Central memory CD8-positive, alpha-beta T cell (primary cell): ENCODE measurements around the gene REL.
"Not testable (repeated sequence)": the region's sequence is repeated elsewhere in the genome, so short reads cannot be mapped to it uniquely, and the experiment has no call there.

Source experiments
- ATAC-seq: fragments of 150-1000 bp; cut with Tn5 transposase; replicated peaks from 2 replicates; pipeline ENCODE4 v1.10.0; 2022; ENCODE audit warnings: mild to moderate bottlenecking, moderate FRiP score, moderate number of reproducible peaks; ENCODE audit not compliant: poor library complexity, severe bottlenecking; ENCODE audit errors: extremely low read depth
- DNase-seq, 2 donors: peaks; one replicate each; pipeline ENCODE4 v3.0.0; 2021; ENCODE audit warnings: low spot score in 2 of 2
- H3K27ac Mint-ChIP-seq: one replicate; pipeline ENCODE4 v1.8.0; 2022; ENCODE audit warnings: low read depth, mild to moderate bottlenecking, moderate library complexity, mixed read lengths
- H3K27me3 Mint-ChIP-seq: one replicate; pipeline ENCODE4 v1.8.0; 2022; ENCODE audit warnings: mixed read lengths
- H3K36me3 Mint-ChIP-seq: one replicate; pipeline ENCODE4 v1.8.0; 2022; ENCODE audit warnings: mild to moderate bottlenecking, moderate library complexity, mixed read lengths; ENCODE audit not compliant: insufficient read depth
- H3K4me1 Mint-ChIP-seq: one replicate; pipeline ENCODE4 v1.8.0; 2022; ENCODE audit warnings: mixed read lengths
- H3K4me3 Mint-ChIP-seq: one replicate; pipeline ENCODE4 v1.8.0; 2022; ENCODE audit warnings: mild to moderate bottlenecking, moderate library complexity, mixed read lengths
- H3K9me3 Mint-ChIP-seq: one replicate; pipeline ENCODE4 v1.8.0; 2022; ENCODE audit warnings: mixed read lengths

The REL gene

GRCh38 chr2:60852282-60852860 is 29.0 kb upstream of the REL start:
- no peaks in the 10 kb centered on the region for H3K9me3 Mint-ChIP-seq
- no peaks in the 10 kb centered on the region for H3K27me3 Mint-ChIP-seq
- H3K4me1 Mint-ChIP-seq, result no peaks in the 10 kb centered on the region
- no peak for DNase-seq
- no peak overlapping the region for H3K27ac Mint-ChIP-seq
- H3K4me3 Mint-ChIP-seq, result no peak overlapping the region
- H3K36me3 Mint-ChIP-seq, result no peaks in the 10 kb centered on the region
- no peak for ATAC-seq

GRCh38 chr2:60853531-60853930 is 27.8 kb upstream of the REL start:
- Mint-ChIP-seq H3K4me3 (no peak overlapping the region), H3K36me3 (no peaks in the 10 kb centered on the region), H3K4me1 (no peaks in the 10 kb centered on the region), H3K9me3 (no peaks in the 10 kb centered on the region), H3K27ac (no peak overlapping the region), H3K27me3 (no peaks in the 10 kb centered on the region)
- DNase-seq, result no peak
- no peak for ATAC-seq

- H3K36me3 Mint-ChIP-seq, result no peaks in the 10 kb centered on the region
- DNase-seq, result no peak
- no peak for ATAC-seq
Measured at GRCh38 chr2:60855989-60856669, 25.2 kb upstream of the REL start.

GRCh38 chr2:60857056-60857455 is 24.3 kb upstream of the REL start:
- Mint-ChIP-seq H3K27ac (no peak overlapping the region), H3K4me1 (no peaks in the 10 kb centered on the region)

More at GRCh38 chr2:60855989-60856669, 25.2 kb upstream of the REL start:
- Mint-ChIP-seq H3K9me3 (no peaks in the 10 kb centered on the region), H3K4me3 (no peak overlapping the region), H3K27ac (no peak overlapping the region), H3K27me3 (no peaks in the 10 kb centered on the region), H3K4me1 (no peaks in the 10 kb centered on the region)

GRCh38 chr2:60858897-60859311 is 22.5 kb upstream of the REL start:
- H3K9me3 Mint-ChIP-seq, result no peaks in the 10 kb centered on the region
- no peaks in the 10 kb centered on the region for H3K36me3 Mint-ChIP-seq
- no peak overlapping the region for H3K4me3 Mint-ChIP-seq
- peaks cover 10% of the 10 kb centered on the region for H3K27me3 Mint-ChIP-seq
- no peak overlapping the region for H3K27ac Mint-ChIP-seq
- DNase-seq (no peak), ATAC-seq (no peak)
- no peaks in the 10 kb centered on the region for H3K4me1 Mint-ChIP-seq

More at GRCh38 chr2:60857056-60857455, 24.3 kb upstream of the REL start:
- DNase-seq (no peak), ATAC-seq (no peak)
- peaks cover 7% of the 10 kb centered on the region for H3K27me3 Mint-ChIP-seq
- no peaks in the 10 kb centered on the region for H3K36me3 Mint-ChIP-seq
- no peak overlapping the region for H3K4me3 Mint-ChIP-seq
- H3K9me3 Mint-ChIP-seq, result no peaks in the 10 kb centered on the region

- DNase-seq (no peak), ATAC-seq (no peak)
- H3K9me3 Mint-ChIP-seq, result peaks cover under 1% of the 10 kb centered on the region
- H3K4me1 Mint-ChIP-seq, result peaks cover under 1% of the 10 kb centered on the region
- no peak overlapping the region for H3K27ac Mint-ChIP-seq
- no peaks in the 10 kb centered on the region for H3K36me3 Mint-ChIP-seq
- H3K4me3 Mint-ChIP-seq, result no peak overlapping the region
- peaks cover 10% of the 10 kb centered on the region for H3K27me3 Mint-ChIP-seq
Measured at GRCh38 chr2:60861736-60862135, 19.6 kb upstream of the REL start.

GRCh38 chr2:60862642-60863041 is 18.7 kb upstream of the REL start:
- peaks cover 10% of the 10 kb centered on the region for H3K27me3 Mint-ChIP-seq
- ATAC-seq (no peak), DNase-seq (no peak)
- H3K4me3 Mint-ChIP-seq, result no peak overlapping the region
- no peaks in the 10 kb centered on the region for H3K36me3 Mint-ChIP-seq
- H3K9me3 Mint-ChIP-seq, result peaks cover 9% of the 10 kb centered on the region
- peaks cover 10% of the 10 kb centered on the region for H3K4me1 Mint-ChIP-seq
- no peak overlapping the region for H3K27ac Mint-ChIP-seq

GRCh38 chr2:60865361-60865760 is 16.0 kb upstream of the REL start:
- H3K9me3 Mint-ChIP-seq, result peaks cover 13% of the 10 kb centered on the region
- ATAC-seq, DNase-seq, H3K4me3 Mint-ChIP-seq, H3K36me3 Mint-ChIP-seq, H3K27me3 Mint-ChIP-seq, H3K27ac Mint-ChIP-seq: not testable (repeated sequence)
- peaks cover 19% of the 10 kb centered on the region for H3K4me1 Mint-ChIP-seq

- Mint-ChIP-seq H3K27ac (peak overlapping the region; percentile 64), H3K4me1 (peaks cover 19% of the 10 kb centered on the region), H3K27me3 (peaks cover 3% of the 10 kb centered on the region), H3K4me3 (peak overlapping the region; percentile 55), H3K36me3 (no peaks in the 10 kb centered on the region), H3K9me3 (peaks cover 13% of the 10 kb centered on the region)
- no peak for DNase-seq
- no peak for ATAC-seq
Measured at GRCh38 chr2:60867007-60867406, 14.4 kb upstream of the REL start.

- DNase-seq (peak in 1 of 2 donors; percentile 26), ATAC-seq (peak; percentile 82)
- peaks cover 13% of the 10 kb centered on the region for H3K9me3 Mint-ChIP-seq
- peak overlapping the region; percentile 2 for H3K4me3 Mint-ChIP-seq
- H3K27ac Mint-ChIP-seq, result peak overlapping the region; percentile 96
- no peaks in the 10 kb centered on the region for H3K36me3 Mint-ChIP-seq
- peaks cover 19% of the 10 kb centered on the region for H3K4me1 Mint-ChIP-seq
- no peaks in the 10 kb centered on the region for H3K27me3 Mint-ChIP-seq
Measured at GRCh38 chr2:60867848-60868247, 13.5 kb upstream of the REL start.

GRCh38 chr2:60868589-60869273 is 12.6 kb upstream of the REL start:
- Mint-ChIP-seq H3K9me3 (peaks cover 13% of the 10 kb centered on the region), H3K4me1 (peaks cover 19% of the 10 kb centered on the region), H3K27me3 (no peaks in the 10 kb centered on the region), H3K27ac (peak overlapping the region; percentile 96), H3K36me3 (no peaks in the 10 kb centered on the region), H3K4me3 (peak overlapping the region; percentile 32)
- ATAC-seq (no peak), DNase-seq (no peak)

GRCh38 chr2:60872510-60872928 is 8.9 kb upstream of the REL start:
- Mint-ChIP-seq H3K27me3 (no peaks in the 10 kb centered on the region), H3K9me3 (peaks cover 6% of the 10 kb centered on the region), H3K4me3 (no peak overlapping the region), H3K36me3 (no peaks in the 10 kb centered on the region), H3K27ac (no peak overlapping the region), H3K4me1 (peaks cover 11% of the 10 kb centered on the region)
- ATAC-seq (peak; percentile 16), DNase-seq (no peak)

- H3K36me3 Mint-ChIP-seq, result no peaks in the 10 kb centered on the region
Measured at GRCh38 chr2:60873381-60873780, 8.0 kb upstream of the REL start.

More at GRCh38 chr2:60873381-60873780, 8.0 kb upstream of the REL start:
- H3K4me3 Mint-ChIP-seq, result no peak overlapping the region
- ATAC-seq (no peak), DNase-seq (no peak)
- H3K27me3 Mint-ChIP-seq, result no peaks in the 10 kb centered on the region
- H3K4me1 Mint-ChIP-seq, result peaks cover 2% of the 10 kb centered on the region
- no peaks in the 10 kb centered on the region for H3K9me3 Mint-ChIP-seq
- H3K27ac Mint-ChIP-seq, result no peak overlapping the region
